Peyer's patch (tissue), 4 donors: Measurements from ENCODE around the gene ZNF664.

Source experiments
- POLR2A ChIP-seq, 2 donors: fragments of 450-650 bp; IDR thresholded peaks; one replicate each; pipeline ENCODE4 v1.5.1; 2017; ENCODE audit warnings: antibody characterized with exemption in 2 of 2, mild to moderate bottlenecking in 2 of 2, moderate library complexity in 2 of 2
- TF ChIP-seq, protein P1 (sequence below), 6 experiments: fragments of 450-650 bp in 4 of 6; fragments of 200-600 bp in 2 of 6; sonication (generic) in 1 of 6; IDR thresholded peaks; one replicate each; pipeline ENCODE4 v1.5.1; 2017 to 2019; ENCODE audit warnings: antibody characterized with exemption in 6 of 6, mild to moderate bottlenecking in 3 of 6, moderate library complexity in 1 of 6

DNA sequence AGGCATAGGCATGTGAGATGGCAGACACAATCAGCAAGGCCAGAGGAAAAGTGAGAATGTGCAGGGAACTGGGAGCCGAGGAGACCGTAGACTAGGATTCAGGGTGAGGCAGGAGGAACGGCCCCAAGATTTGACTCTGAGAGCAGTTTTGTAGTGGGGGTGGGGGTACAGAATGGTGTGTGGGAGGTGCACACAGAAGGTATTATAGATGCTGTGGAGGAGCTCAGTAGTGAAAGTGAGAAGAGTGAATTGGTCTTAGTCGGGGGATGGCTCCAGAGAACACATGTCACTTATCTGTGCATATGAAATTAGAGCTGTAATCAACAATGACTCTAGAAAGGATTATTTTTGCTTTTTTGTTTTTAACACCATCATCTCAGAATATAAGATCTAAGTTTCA, 11.9 kb downstream of the ZNF664 start:
- TF ChIP-seq, protein P1, sequence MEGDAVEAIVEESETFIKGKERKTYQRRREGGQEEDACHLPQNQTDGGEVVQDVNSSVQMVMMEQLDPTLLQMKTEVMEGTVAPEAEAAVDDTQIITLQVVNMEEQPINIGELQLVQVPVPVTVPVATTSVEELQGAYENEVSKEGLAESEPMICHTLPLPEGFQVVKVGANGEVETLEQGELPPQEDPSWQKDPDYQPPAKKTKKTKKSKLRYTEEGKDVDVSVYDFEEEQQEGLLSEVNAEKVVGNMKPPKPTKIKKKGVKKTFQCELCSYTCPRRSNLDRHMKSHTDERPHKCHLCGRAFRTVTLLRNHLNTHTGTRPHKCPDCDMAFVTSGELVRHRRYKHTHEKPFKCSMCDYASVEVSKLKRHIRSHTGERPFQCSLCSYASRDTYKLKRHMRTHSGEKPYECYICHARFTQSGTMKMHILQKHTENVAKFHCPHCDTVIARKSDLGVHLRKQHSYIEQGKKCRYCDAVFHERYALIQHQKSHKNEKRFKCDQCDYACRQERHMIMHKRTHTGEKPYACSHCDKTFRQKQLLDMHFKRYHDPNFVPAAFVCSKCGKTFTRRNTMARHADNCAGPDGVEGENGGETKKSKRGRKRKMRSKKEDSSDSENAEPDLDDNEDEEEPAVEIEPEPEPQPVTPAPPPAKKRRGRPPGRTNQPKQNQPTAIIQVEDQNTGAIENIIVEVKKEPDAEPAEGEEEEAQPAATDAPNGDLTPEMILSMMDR (IDR thresholded peaks at IDR 0.05), result no peak
- TF ChIP-seq POLR2A (IDR thresholded peaks at IDR 0.05), result no peak
